Loucy (cell line): ENCODE measurements around the gene KDM6B.

Experiments
- H2AFZ ChIP-seq: fragments of 200-600 bp; sonication (generic); 2 replicates; pipeline ENCODE4 v1.6.0; 2016; ENCODE audit warnings: antibody characterized with exemption, mild to moderate bottlenecking, low read length, moderate library complexity
- H3F3A ChIP-seq: fragments of 200-600 bp; 2 replicates; pipeline ENCODE4 v1.6.0; 2016; ENCODE audit warnings: antibody characterized with exemption, low read depth, mild to moderate bottlenecking
- H3K27me3 ChIP-seq: fragments of 200-600 bp; sonication (generic); 2 replicates; pipeline ENCODE4 v1.6.1; 2014; ENCODE audit warnings: low read length, mild to moderate bottlenecking; ENCODE audit not compliant: insufficient read depth, poor library complexity, severe bottlenecking
- H3K36me3 ChIP-seq: fragments of 200-600 bp; sonication (generic); 2 replicates; pipeline ENCODE4 v1.6.1; 2016; ENCODE audit warnings: low read length; ENCODE audit not compliant: insufficient read depth
- H3K4me1 ChIP-seq: fragments of 200-600 bp; sonication (generic); 2 replicates; pipeline ENCODE4 v1.5.1; 2014; ENCODE audit warnings: low read length, mild to moderate bottlenecking; ENCODE audit not compliant: insufficient read depth, poor library complexity, severe bottlenecking
- H3K4me2 ChIP-seq: fragments of 200-600 bp; sonication (generic); 2 replicates; pipeline ENCODE4 v1.6.0; 2014; ENCODE audit warnings: antibody characterized with exemption, low read length, low read depth, mild to moderate bottlenecking; ENCODE audit not compliant: poor library complexity, severe bottlenecking
- H3K4me3 ChIP-seq: fragments of 200-600 bp; sonication (generic); 2 replicates; pipeline ENCODE4 v1.5.1; 2014; ENCODE audit warnings: low read length, mild to moderate bottlenecking, mixed read lengths; ENCODE audit not compliant: poor library complexity, severe bottlenecking
- H3K79me2 ChIP-seq: fragments of 200-600 bp; sonication (generic); 2 replicates; pipeline ENCODE4 v1.6.1; 2014; ENCODE audit warnings: low read length; ENCODE audit not compliant: insufficient read depth
- H3K9ac ChIP-seq: fragments of 200-600 bp; sonication (generic); 2 replicates; pipeline ENCODE4 v1.6.0; 2014; ENCODE audit warnings: mild to moderate bottlenecking, low read depth, low read length, moderate library complexity; ENCODE audit not compliant: poor library complexity, severe bottlenecking
- H3K9me2 ChIP-seq: fragments of 200-600 bp; sonication (generic); replicated peaks from 2 replicates; pipeline ENCODE4 v1.6.1; 2016; ENCODE audit warnings: low read depth, low read length, mixed read lengths
- H3K9me3 ChIP-seq: fragments of 200-600 bp; sonication (generic); 2 replicates; pipeline ENCODE4 v1.6.1; 2014; ENCODE audit warnings: mild to moderate bottlenecking, antibody characterized with exemption, low read length, low read depth; ENCODE audit not compliant: insufficient read depth
- H4K20me1 ChIP-seq: fragments of 200-600 bp; sonication (generic); 2 replicates; pipeline ENCODE4 v1.6.0; 2014; ENCODE audit warnings: antibody characterized with exemption, low read length, mild to moderate bottlenecking; ENCODE audit not compliant: insufficient read depth, poor library complexity, severe bottlenecking
- CTCF ChIP-seq: fragments of 200-600 bp; sonication (generic); conservative IDR thresholded peaks from 2 replicates; pipeline ENCODE4 v1.5.1; 2014; ENCODE audit warnings: mild to moderate bottlenecking, antibody characterized with exemption, low read length
- EZH2phosphoT487 ChIP-seq: fragments of 200-600 bp; IDR thresholded peaks from 2 replicates; pipeline ENCODE4 v1.6.1; 2018; ENCODE audit warnings: antibody characterized with exemption, mild to moderate bottlenecking, moderate library complexity, borderline replicate concordance

The KDM6B gene

DNA sequence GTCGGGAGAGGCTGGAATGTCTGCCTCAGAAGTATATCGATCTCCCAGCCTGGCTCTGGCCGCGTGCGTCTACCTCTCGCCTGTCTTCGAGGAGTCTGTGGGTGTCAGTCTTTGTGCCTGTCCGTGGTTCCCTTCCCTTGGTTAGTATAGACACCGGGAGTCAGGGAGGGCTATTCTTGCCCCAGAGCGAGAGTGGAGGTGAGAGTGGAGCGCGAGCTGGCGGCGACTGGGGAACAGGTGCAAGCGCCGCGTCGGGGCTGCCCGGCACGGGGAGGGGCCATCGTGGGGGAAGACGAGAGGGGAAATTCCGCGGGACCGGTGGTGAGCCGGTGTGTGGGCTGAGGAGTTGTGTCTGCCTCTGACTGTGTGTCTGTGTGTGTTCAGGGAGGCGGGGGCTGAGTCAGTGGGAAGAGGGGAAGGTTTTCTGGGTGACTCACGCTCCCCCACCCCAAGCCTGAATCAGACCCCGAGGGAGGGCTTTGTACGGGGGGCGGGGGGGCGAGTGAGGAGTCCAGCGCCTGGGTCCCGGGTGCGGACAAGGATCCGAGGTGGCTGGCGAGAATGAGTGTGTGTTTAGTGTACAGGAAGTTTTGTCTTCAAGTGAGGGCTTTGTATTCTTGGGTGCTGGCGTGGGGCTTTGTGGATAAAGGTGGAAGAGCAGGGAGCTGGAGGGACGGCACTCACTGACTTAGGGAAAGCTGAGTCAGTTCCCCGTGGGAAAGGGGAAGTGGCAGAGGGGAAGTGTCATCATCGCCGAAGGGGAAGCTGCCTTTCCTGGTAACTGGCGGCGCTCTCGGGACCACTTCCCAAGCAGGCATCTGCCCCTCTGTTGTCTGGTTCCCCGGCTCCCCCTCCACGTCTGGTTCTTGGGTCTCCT, 8.6 kb downstream of the KDM6B start:
- Histone ChIP-seq H3K4me2 (peak overlapping the region; percentile 98), H3K4me3 (peak overlapping the region; percentile 88), H2AFZ (0 out of 2 replicates have a peak overlapping the region, but pooled peaks have one; percentile 7), H4K20me1 (peaks cover 72% of the 10 kb centered on the region), H3K9me3 (no peaks in the 10 kb centered on the region), H3K79me2 (peaks cover 73% of the 10 kb centered on the region; the same call in 1 of the 2 replicates), H3K36me3 (peaks cover 17% of the 10 kb centered on the region; the same call in 1 of the 2 replicates), H3K4me1 (peaks cover 34% of the 10 kb centered on the region), H3F3A (no peaks in the 10 kb centered on the region), H3K9me2 (no peaks in the 10 kb centered on the region), H3K27me3 (no peaks in the 10 kb centered on the region), H3K9ac (peak overlapping the region; percentile 77)
- TF ChIP-seq CTCF (no peak), EZH2phosphoT487 (no peak)

GRCh38 chr17:7843257-7843535, 9.2 kb downstream of the KDM6B start:
- Histone ChIP-seq H3K27me3 (no peaks in the 10 kb centered on the region), H3K9me3 (no peaks in the 10 kb centered on the region), H3K4me2 (peak overlapping the region; percentile 98), H3K4me3 (peak overlapping the region; percentile 88), H3F3A (no peaks in the 10 kb centered on the region), H4K20me1 (peaks cover 76% of the 10 kb centered on the region), H3K9ac (peak overlapping the region; percentile 77), H3K79me2 (peaks cover 69% of the 10 kb centered on the region; the same call in 1 of the 2 replicates), H3K9me2 (no peaks in the 10 kb centered on the region), H2AFZ (peak overlapping the region; percentile 4; the same call in 1 of the 2 replicates), H3K4me1 (peaks cover 33% of the 10 kb centered on the region), H3K36me3 (peaks cover 22% of the 10 kb centered on the region; the same call in 1 of the 2 replicates)
- no peak for TF ChIP-seq EZH2phosphoT487
- no peak for TF ChIP-seq CTCF

DNA sequence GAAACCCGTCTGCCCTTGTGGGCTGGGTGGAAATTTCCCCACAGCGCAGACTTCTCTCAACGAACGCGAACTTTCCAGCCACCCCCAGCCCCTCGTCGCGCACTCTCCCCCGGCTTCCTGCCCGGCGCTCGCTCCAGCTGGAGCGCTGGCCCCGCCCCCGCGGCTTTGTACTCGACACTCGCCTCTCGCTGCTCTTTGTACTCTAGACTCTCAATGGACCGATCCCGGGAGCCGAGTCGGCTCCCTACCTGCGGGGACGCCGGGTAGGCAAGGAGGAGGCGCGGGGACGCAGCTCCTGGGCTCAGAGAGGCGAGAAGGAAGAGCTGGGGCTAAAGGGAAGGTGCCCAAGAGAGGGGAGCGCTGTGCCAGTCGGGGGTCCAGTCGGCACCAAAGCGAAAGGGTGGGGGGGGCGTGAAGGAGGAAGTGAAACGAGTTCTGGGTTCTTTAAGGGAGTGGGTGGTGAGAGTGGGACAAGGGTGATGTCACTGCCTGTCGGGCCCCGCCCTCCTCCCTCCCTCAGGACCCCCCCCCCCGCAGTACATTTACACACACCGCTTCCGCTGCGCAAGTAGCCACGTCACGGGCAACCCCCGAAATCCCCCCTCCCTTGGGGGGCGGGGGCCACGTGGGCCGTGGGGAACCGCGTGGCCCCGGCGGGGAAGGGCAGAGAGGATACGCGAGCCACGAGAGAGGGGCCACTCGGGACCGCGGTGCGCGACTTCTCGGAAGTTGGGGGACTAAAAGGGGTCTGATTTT, 9.7 kb downstream of the KDM6B start:
- H3K4me2 ChIP-seq = peak overlapping the region; percentile 98
- H3K9ac ChIP-seq = peak overlapping the region; percentile 77
- peaks cover 24% of the 10 kb centered on the region; the same call in 1 of the 2 replicates for H3K36me3 ChIP-seq
- H4K20me1 ChIP-seq = peaks cover 73% of the 10 kb centered on the region
- no peak for TF ChIP-seq CTCF
- no peak for TF ChIP-seq EZH2phosphoT487
- no peaks in the 10 kb centered on the region for H3K9me3 ChIP-seq
- no peaks in the 10 kb centered on the region for H3F3A ChIP-seq
- no peaks in the 10 kb centered on the region for H3K27me3 ChIP-seq
- H2AFZ ChIP-seq = no peak overlapping the region; the same call in 1 of the 2 replicates
- no peaks in the 10 kb centered on the region for H3K9me2 ChIP-seq
- peak overlapping the region; percentile 88 for H3K4me3 ChIP-seq
- peaks cover 65% of the 10 kb centered on the region; the same call in 1 of the 2 replicates for H3K79me2 ChIP-seq
- peaks cover 31% of the 10 kb centered on the region for H3K4me1 ChIP-seq
